Sciatic nerve (tissue), 2 donors: ENCODE measurements around the gene MAP3K5. TPM values are rescaled to one million over a fixed set of nuclear protein-coding genes. Genes with fewer than 3 reads are reported as not detected.
"Not testable (repeated sequence)": the region's sequence is repeated elsewhere in the genome, so short reads cannot be mapped to it uniquely, and the experiment has no call there.

Experiments
- ATAC-seq: fragments of 200-7000 bp; cut with Tn5 transposase; one replicate; pipeline ENCODE4 v1.9.1; 2020; ENCODE audit warnings: mild to moderate bottlenecking, moderate library complexity
- DNase-seq: peaks from one replicate; pipeline ENCODE4 v3.0.0-alpha.2; 2020; ENCODE audit warnings: low spot score
- intact Hi-C: fragments of 100-400 bp; cut with DNase I; formaldehyde crosslinking; loops from one replicate; pipeline ENCODE4 v1.14.2; 2022
- total RNA-seq: library from RNA; stranded (reverse); fragmentation: NEBNext Ultra II Directional; extraction: Animal tissue kit (Norgen Biotek cat#: 25700); gene quantifications from one replicate; pipeline ENCODE4 v1.2.1, GENCODE V29; 2021
- donor health status: DM: no; HTN: no; CAD: no.
- donor health status: DM: no; HTN: no; CAD: no.

Gene MAP3K5
- total RNA-seq, 1 donor from 2014 or later = 18.9 TPM

- ATAC-seq = no peak
- intact Hi-C loops = no loop called here
- no peak for DNase-seq
Measured at GRCh38 chr6:136710877-136711552, 81.3 kb downstream of the MAP3K5 start.

GRCh38 chr6:136709429-136709828 lies 82.8 kb downstream of the MAP3K5 start:
- no peak for ATAC-seq
- no peak for DNase-seq
- intact Hi-C loops = no loop called here

GRCh38 chr6:136706430-136706829 lies 85.8 kb downstream of the MAP3K5 start:
- no peak for ATAC-seq
- DNase-seq = no peak
- intact Hi-C loops = no loop called here

GRCh38 chr6:136703331-136703865 lies 88.9 kb downstream of the MAP3K5 start:
- DNase-seq = no peak
- no peak for ATAC-seq
- intact Hi-C loops = no loop called here

- intact Hi-C loops = no loop called here
- ATAC-seq = no peak
- no peak for DNase-seq
Measured at GRCh38 chr6:136701045-136701444, 91.2 kb downstream of the MAP3K5 start.

GRCh38 chr6:136699358-136699757 lies 92.9 kb downstream of the MAP3K5 start:
- ATAC-seq (no peak), DNase-seq (no peak)
- intact Hi-C loops = no loop called here

GRCh38 chr6:136696783-136697364 lies 95.4 kb downstream of the MAP3K5 start:
- ATAC-seq (no peak), DNase-seq (no peak)
- intact Hi-C loops = no loop called here

GRCh38 chr6:136696238-136696637 lies 96.0 kb downstream of the MAP3K5 start:
- ATAC-seq = peak; percentile 97
- DNase-seq = no peak
- intact Hi-C loops = no loop called here

- DNase-seq = no peak
- ATAC-seq = no peak
- intact Hi-C loops = no loop called here
Measured at GRCh38 chr6:136695412-136695811, 96.9 kb downstream of the MAP3K5 start.

- ATAC-seq (no peak), DNase-seq (no peak)
- intact Hi-C loops = no loop called here
Measured at GRCh38 chr6:136693090-136693489, 99.2 kb downstream of the MAP3K5 start.

- DNase-seq, intact Hi-C loops, ATAC-seq: not testable (repeated sequence)
Measured at GRCh38 chr6:136687894-136688293, 104.4 kb downstream of the MAP3K5 start.

- ATAC-seq = no peak
- no peak for DNase-seq
- intact Hi-C loops = no loop called here
Measured at GRCh38 chr6:136685540-136686108, 106.7 kb downstream of the MAP3K5 start.

GRCh38 chr6:136684466-136684865 lies 107.8 kb downstream of the MAP3K5 start:
- intact Hi-C loops = no loop called here
- ATAC-seq = no peak

GRCh38 chr6:136683209-136683941 lies 108.9 kb downstream of the MAP3K5 start:
- ATAC-seq = peak; percentile 87

More at GRCh38 chr6:136684466-136684865, 107.8 kb downstream of the MAP3K5 start:
- DNase-seq = no peak

GRCh38 chr6:136682292-136682691 lies 110.0 kb downstream of the MAP3K5 start:
- DNase-seq (no peak), ATAC-seq (no peak)
- intact Hi-C loops = no loop called here

More at GRCh38 chr6:136683209-136683941, 108.9 kb downstream of the MAP3K5 start:
- no peak for DNase-seq
- intact Hi-C loops = no loop called here

GRCh38 chr6:136677822-136678221 lies 114.5 kb downstream of the MAP3K5 start:
- no peak for ATAC-seq
- intact Hi-C loops = no loop called here
- DNase-seq = no peak

- DNase-seq = no peak
- no peak for ATAC-seq
- intact Hi-C loops = no loop called here
Measured at GRCh38 chr6:136677344-136677743, 114.9 kb downstream of the MAP3K5 start.

- intact Hi-C loops = no loop called here
- ATAC-seq = no peak
- DNase-seq = no peak
Measured at GRCh38 chr6:136676075-136676474, 116.2 kb downstream of the MAP3K5 start.

GRCh38 chr6:136673571-136673970 lies 118.7 kb downstream of the MAP3K5 start:
- ATAC-seq (no peak), DNase-seq (no peak)
- intact Hi-C loops = no loop called here

- no peak for DNase-seq
- peak; percentile 18 for ATAC-seq
- intact Hi-C loops = no loop called here
Measured at GRCh38 chr6:136672144-136672543, 120.1 kb downstream of the MAP3K5 start.
